Endothelial cell of umbilical vein (primary cell): Measurements from ENCODE around the gene UGT1A7. TPM values are rescaled to one million over a fixed set of nuclear protein-coding genes. Genes with fewer than 3 reads are reported as not detected.
"Not testable (repeated sequence)": the region's sequence is repeated elsewhere in the genome, so short reads cannot be mapped to it uniquely, and the experiment has no call there.

Experiments used
- BruUV-seq: library from RNA; stranded (reverse); fragments of 400-500 nt; replicated peaks from 2 replicates; lab custom pipeline; 2021; lab: Mats Ljungman, UMichigan
- CTCF ChIA-PET: fragments of 300-600, 350-600 bp; sonication (Branson Sonifier 250); formaldehyde crosslinking; loops from one replicate; lab custom pipeline; 2021; ENCODE audit warnings: antibody characterized with exemption, inconsistent platforms; lab: Charles Lee
- POLR2A ChIA-PET: fragments of 300-600, 350-600 bp; sonication (Branson Sonifier 250); formaldehyde crosslinking; loops from one replicate; lab custom pipeline; 2021; ENCODE audit warnings: antibody characterized with exemption, inconsistent platforms; lab: Charles Lee
- DNase-seq: peaks from one replicate; pipeline ENCODE4 v3.0.0-alpha.2; 2011; ENCODE audit warnings: low read depth, low spot score
- FAIRE-seq: peaks from 2 replicates; lab custom pipeline; 2011; peaks lifted over from hg19 to GRCh38; lab: Jason Lieb, UNC
- H2AFZ ChIP-seq: 2 replicates; pipeline ENCODE4 v1.6.0; 2012; ENCODE audit warnings: low read depth, low read length, control low read depth, inconsistent platforms
- H3K27ac ChIP-seq: 2 replicates; pipeline ENCODE4 v1.5.1; 2011; ENCODE audit warnings: low read depth, mild to moderate bottlenecking, control low read depth, low read length, moderate library complexity; ENCODE audit not compliant: insufficient read depth
- H3K27me3 ChIP-seq, 2 experiments: 2 replicates each; pipeline versions ENCODE4 v1.6.0 to v1.6.1; 2011; ENCODE audit warnings: low read length in 2 of 2, mixed read lengths in 1 of 2; ENCODE audit not compliant: control insufficient read depth in 2 of 2, insufficient read depth in 2 of 2
- H3K36me3 ChIP-seq, 2 experiments: 2 replicates in 1 of 2; 3 replicates in 1 of 2; pipeline ENCODE4 v1.5.1; 2011; ENCODE audit warnings: low read length in 2 of 2, mild to moderate bottlenecking in 1 of 2, moderate library complexity in 1 of 2; ENCODE audit not compliant: control insufficient read depth in 2 of 2, insufficient read depth in 2 of 2; ENCODE audit errors: extremely low read depth in 1 of 2
- H3K4me1 ChIP-seq: 3 replicates; pipeline ENCODE4 v1.5.1; 2011; ENCODE audit warnings: mild to moderate bottlenecking, low read length; ENCODE audit not compliant: control insufficient read depth, insufficient read depth; ENCODE audit errors: extremely low read depth
- H3K4me2 ChIP-seq: 2 replicates; pipeline ENCODE4 v1.6.1; 2011; ENCODE audit warnings: low read length, control low read depth, mixed read lengths; ENCODE audit not compliant: insufficient read depth
- H3K4me3 ChIP-seq, 3 experiments: fragments of 200-600 bp in 1 of 3; sonication (generic), shearing (Covaris generic) in 1 of 3; replicated peaks in 1 of 3; 2 replicates each; pipeline ENCODE4 v1.5.1; 2011 to 2016; ENCODE audit warnings: control low read depth in 3 of 3, low read length in 3 of 3, mild to moderate bottlenecking in 2 of 3, inconsistent platforms in 1 of 3, low read depth in 1 of 3, moderate library complexity in 1 of 3; ENCODE audit not compliant: insufficient read depth in 1 of 3
- H3K79me2 ChIP-seq: 2 replicates; pipeline ENCODE4 v1.6.0; 2012; ENCODE audit warnings: low read length, inconsistent platforms; ENCODE audit not compliant: control insufficient read depth, insufficient read depth
- H3K9ac ChIP-seq: replicated peaks from 2 replicates; pipeline ENCODE3; 2011; ENCODE audit warnings: low read length, control low read depth; ENCODE audit not compliant: insufficient read depth; ENCODE audit errors: extremely low read depth
- H3K9me1 ChIP-seq: replicated peaks from 3 replicates; pipeline ENCODE4 v1.6.0; 2011; ENCODE audit warnings: mild to moderate bottlenecking, low read length; ENCODE audit not compliant: control insufficient read depth, insufficient read depth; ENCODE audit errors: extremely low read depth
- H3K9me3 ChIP-seq: replicated peaks from 2 replicates; pipeline ENCODE4 v1.5.1; 2012; ENCODE audit warnings: low read length, inconsistent platforms; ENCODE audit not compliant: control insufficient read depth, insufficient read depth
- H4K20me1 ChIP-seq: replicated peaks from 2 replicates; pipeline ENCODE3; 2011; ENCODE audit warnings: mild to moderate bottlenecking, low read length; ENCODE audit not compliant: control insufficient read depth, insufficient read depth; ENCODE audit errors: extremely low read depth
- CTCF ChIP-seq, 2 donors: IDR thresholded peaks; 1 replicate in 1 of 2; 2 replicates in 1 of 2; pipeline ENCODE4 v1.5.1; 2011; ENCODE audit warnings: low read length in 2 of 2, mild to moderate bottlenecking in 2 of 2, moderate library complexity in 2 of 2, control low read depth in 1 of 2, inconsistent platforms in 1 of 2, low read depth in 1 of 2; ENCODE audit not compliant: insufficient read depth in 1 of 2; ENCODE audit errors: extremely low read depth in 1 of 2
- EZH2 ChIP-seq: IDR thresholded peaks from 2 replicates; pipeline ENCODE4 v1.6.1; 2012; ENCODE audit warnings: borderline replicate concordance, low read depth, mild to moderate bottlenecking, moderate library complexity, low read length, inconsistent platforms; ENCODE audit not compliant: severe bottlenecking
- FOS ChIP-seq: IDR thresholded peaks from 2 replicates; pipeline ENCODE4 v1.6.1; 2011; ENCODE audit warnings: mild to moderate bottlenecking, low read length, moderate library complexity, borderline replicate concordance; ENCODE audit not compliant: insufficient read depth
- GATA2 ChIP-seq: IDR thresholded peaks from 2 replicates; pipeline ENCODE4 v1.7.0; 2011; ENCODE audit warnings: low read depth, mild to moderate bottlenecking, moderate library complexity, mixed read lengths, low read length; ENCODE audit not compliant: insufficient read length, insufficient read depth
- JUN ChIP-seq: IDR thresholded peaks from 2 replicates; pipeline ENCODE4 v1.6.1; 2011; ENCODE audit warnings: borderline replicate concordance, low read depth; ENCODE audit not compliant: insufficient read length, insufficient read depth
- MAX ChIP-seq: IDR thresholded peaks from 2 replicates; pipeline ENCODE4 v1.6.1; 2011; ENCODE audit not compliant: insufficient read depth, insufficient read length
- MYC ChIP-seq: IDR thresholded peaks from one replicate; pipeline ENCODE4 v1.6.1; 2011; ENCODE audit warnings: mild to moderate bottlenecking, low read depth, low read length
- POLR2A ChIP-seq: IDR thresholded peaks from 2 replicates; pipeline ENCODE4 v1.6.1; 2012; ENCODE audit warnings: low read depth, mild to moderate bottlenecking, control low read depth, low read length
- POLR2AphosphoS5 ChIP-seq: IDR thresholded peaks from 2 replicates; pipeline ENCODE4 v1.6.1; 2012; ENCODE audit warnings: low read depth, mild to moderate bottlenecking, control low read depth, low read length, moderate library complexity; ENCODE audit not compliant: insufficient read depth
- dilution Hi-C: fragments of 300-500 bp; cut with MboI; formaldehyde crosslinking; loops from one replicate; pipeline ENCODE4 v1.15.0; 2019; ENCODE audit warnings: low sequenced_read_pairs; ENCODE audit not compliant: extremely low pct_ligation_motif_present
- intact Hi-C: fragments of 100-400 bp; cut with micrococcal nuclease; formaldehyde crosslinking; loops from one replicate; pipeline ENCODE4 v1.10.0; 2022
- polyA plus RNA-seq, 4 experiments: library from polyadenylated mRNA; depleted of rRNA in 3 of 4; stranded (reverse) in 3 of 4; unstranded in 1 of 4; fragments of >200 nt; gene quantifications; 2 replicates each; pipeline versions ENCODE4 v1.2.1 to v1.2.3, GENCODE V29; 2011 to 2012; ENCODE audit warnings: missing spikeins in 1 of 4
- total RNA-seq: library from RNA; stranded (reverse); gene quantifications from 2 replicates; pipeline ENCODE4 v1.2.3, GENCODE V29; 2021

UGT1A7 gene
- total and polyA plus RNA-seq, 2 donors (not counting 3 experiments of a cell fraction or from before 2014, with no cell fraction given), result not detected

- dilution Hi-C loops (no loop called here), intact Hi-C loops (loop anchor here (1.0 kb wide), 1 partner anchor 11 kb away; no protein-coding TSS in a partner anchor)
- Histone ChIP-seq H3K4me1 (peaks cover 4% of the 10 kb centered on the region), H3K27ac (peak overlapping the region; percentile 95), H2AFZ (peak overlapping the region; percentile 38), H3K36me3 (no peaks in the 10 kb centered on the region), H3K9ac (peak overlapping the region; percentile 62), H3K27me3 (no peaks in the 10 kb centered on the region), H3K79me2 (no peaks in the 10 kb centered on the region), H3K4me3 (no peak overlapping the region), H3K4me2 (no peak overlapping the region), H4K20me1 (no peaks in the 10 kb centered on the region), H3K9me1 (no peaks in the 10 kb centered on the region), H3K9me3 (no peaks in the 10 kb centered on the region)
- TF ChIP-seq CTCF (IDR thresholded peaks at IDR 0.05; ENCODE audit: extremely low read depth in 1 of 2, insufficient read depth in 1 of 2, low read depth in 1 of 2, low read length in 2 of 2) (no peak), EZH2 (no peak), POLR2A (no peak), GATA2 (peak; percentile 13), MYC (no peak), JUN (peak; percentile 15), POLR2AphosphoS5 (no peak), MAX (no peak), FOS (no peak)
- DNase-seq (peak; percentile 94), FAIRE-seq (no peak)
- CTCF ChIA-PET, result interaction anchor here (1.0 to 3.5 kb wide), 2 partner anchors 12 to 252 kb away, joined by 5 to 14 read pairs; partner anchors contain the start of gene UGT1A5
- POLR2A ChIA-PET, result interaction anchor here (0.8 kb wide), 1 partner anchor 213 kb away, joined by 3 read pairs; no protein-coding TSS in a partner anchor
- BruUV-seq, result no TSS peak
Observed at GRCh38 chr2:233700028-233700635, 18.4 kb downstream of the UGT1A7 start.

- dilution Hi-C loops, DNase-seq, H4K20me1 ChIP-seq, POLR2A ChIA-PET, FAIRE-seq, H3K27me3 ChIP-seq, H3K27ac ChIP-seq, H3K4me2 ChIP-seq, H3K9me1 ChIP-seq, H2AFZ ChIP-seq, H3K36me3 ChIP-seq, H3K4me1 ChIP-seq, H3K4me3 ChIP-seq, H3K9me3 ChIP-seq, BruUV-seq, H3K79me2 ChIP-seq, H3K9ac ChIP-seq: not testable (repeated sequence)
- intact Hi-C loops, result loop anchor here (1.0 kb wide), 1 partner anchor 12 kb away; no protein-coding TSS in a partner anchor
- CTCF ChIA-PET, result interaction anchor here (1.0 to 3.5 kb wide), 2 partner anchors 11 to 253 kb away, joined by 5 to 14 read pairs; partner anchors contain the start of gene UGT1A5
Observed at GRCh38 chr2:233700842-233701241, 19.1 kb downstream of the UGT1A7 start.
